Raji (cell line): ENCODE data around the gene CYP2U1.
A peak's percentile ranks its signal among the peaks of the same experiment; 100 is the strongest.

Experiments
- POLR2A ChIP-seq: IDR thresholded peaks from 2 replicates; pipeline ENCODE4 v1.6.1; 2011; ENCODE audit warnings: low read depth, low read length, control low read depth; ENCODE audit not compliant: insufficient read depth

CYP2U1 gene

GRCh38 chr4:107966903-107967302 is 35.6 kb downstream of the CYP2U1 start:
- no peak for TF ChIP-seq POLR2A

GRCh38 chr4:107970063-107970798 is 38.9 kb downstream of the CYP2U1 start:
- no peak for TF ChIP-seq POLR2A

- no peak for TF ChIP-seq POLR2A
Observed at GRCh38 chr4:107972605-107973004, 41.3 kb downstream of the CYP2U1 start.

GRCh38 chr4:107974523-107974922 is 43.2 kb downstream of the CYP2U1 start:
- no peak for TF ChIP-seq POLR2A

GRCh38 chr4:107977482-107977881 is 46.1 kb downstream of the CYP2U1 start:
- no peak for TF ChIP-seq POLR2A

GRCh38 chr4:107977966-107978705 is 46.8 kb downstream of the CYP2U1 start:
- no peak for TF ChIP-seq POLR2A

- no peak for TF ChIP-seq POLR2A
Observed at GRCh38 chr4:107978716-107979451, 47.5 kb downstream of the CYP2U1 start.

GRCh38 chr4:107987916-107988762 is 56.8 kb downstream of the CYP2U1 start:
- no peak for TF ChIP-seq POLR2A

- TF ChIP-seq POLR2A, result no peak
Observed at GRCh38 chr4:107988763-107989035, 57.4 kb downstream of the CYP2U1 start.

- TF ChIP-seq POLR2A, result no peak
Observed at GRCh38 chr4:107989162-107989536, 57.8 kb downstream of the CYP2U1 start.

GRCh38 chr4:107989537-107990386 is 58.4 kb downstream of the CYP2U1 start, which contains the start of gene HADH:
Gene HADH (plus strand): TSS chr4:107989889. CDS start chr4:107989933, 44 bp downstream.
- peak; percentile 91 for TF ChIP-seq POLR2A

GRCh38 chr4:107991945-107992630 is 60.7 kb downstream of the CYP2U1 start:
- no peak for TF ChIP-seq POLR2A

- no peak for TF ChIP-seq POLR2A
Observed at GRCh38 chr4:107993969-107994368, 62.6 kb downstream of the CYP2U1 start.

- no peak for TF ChIP-seq POLR2A
Observed at GRCh38 chr4:107994894-107995293, 63.5 kb downstream of the CYP2U1 start.
